ENCODE data around the gene ESRP2.

ESRP2 gene

DNA sequence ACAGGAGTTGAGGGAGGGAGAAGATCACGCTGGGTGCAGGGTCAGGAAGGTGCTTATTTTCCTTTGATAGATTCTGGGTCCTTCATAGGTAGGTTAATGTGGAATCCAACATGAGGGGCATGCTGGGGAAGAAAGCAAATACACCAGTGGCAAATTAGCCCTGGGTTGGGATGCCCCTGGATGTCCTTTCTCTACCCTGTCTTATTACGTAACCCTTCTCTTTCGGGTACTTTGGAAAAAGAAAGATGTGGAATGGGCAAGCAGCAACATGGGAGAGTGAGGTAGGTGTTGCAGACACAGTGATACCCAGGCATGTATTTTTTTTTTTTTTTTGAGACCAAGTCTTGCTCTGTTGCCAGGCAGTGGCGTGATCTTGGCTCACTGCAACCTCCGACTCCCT, 37.5 kb upstream of the ESRP2 start:
- H3K27ac ChIP-seq (ENCODE audit: extremely low read depth, low read depth, low read length) = no peak overlapping the region
- CTCF ChIA-PET = interaction anchor here (0.5 to 1.8 kb wide), 6 partner anchors 9 to 473 kb away, joined by 3 to 7 read pairs (median 4); partner anchors contain the start of gene SLC7A6
- peaks cover 4 to 34% of the 10 kb centered on the region in 2 experiments; a peak in 2 of 3 replicates for H3K36me3 ChIP-seq (ENCODE audit: control insufficient read depth in 2 of 2, insufficient read depth in 1 of 2, low read length in 2 of 2)
- H3K4me3 ChIP-seq (ENCODE audit: low read depth, low read length) = no peak overlapping the region
- TF ChIP-seq YY1 (tag by site-specific recombination; IDR thresholded peaks at IDR 0.05) (no peak), ZNF366 (tag by site-specific recombination; conservative IDR thresholded peaks at IDR 0.05) (no peak), ZNF530 (tag by site-specific recombination; IDR thresholded peaks at IDR 0.05; ENCODE audit: low read depth) (no peak), BCL11B (tag by site-specific recombination; IDR thresholded peaks at IDR 0.05; ENCODE audit: low read depth) (no peak), ZBTB17 (tag by site-specific recombination; IDR thresholded peaks at IDR 0.05) (no peak), ZFP69B (tag by site-specific recombination; IDR thresholded peaks at IDR 0.05) (no peak), GLIS1 (tag by site-specific recombination; IDR thresholded peaks at IDR 0.05) (no peak), ZNF175 (tag by site-specific recombination; IDR thresholded peaks at IDR 0.05) (no peak)
- TF ChIP-seq, protein P1, sequence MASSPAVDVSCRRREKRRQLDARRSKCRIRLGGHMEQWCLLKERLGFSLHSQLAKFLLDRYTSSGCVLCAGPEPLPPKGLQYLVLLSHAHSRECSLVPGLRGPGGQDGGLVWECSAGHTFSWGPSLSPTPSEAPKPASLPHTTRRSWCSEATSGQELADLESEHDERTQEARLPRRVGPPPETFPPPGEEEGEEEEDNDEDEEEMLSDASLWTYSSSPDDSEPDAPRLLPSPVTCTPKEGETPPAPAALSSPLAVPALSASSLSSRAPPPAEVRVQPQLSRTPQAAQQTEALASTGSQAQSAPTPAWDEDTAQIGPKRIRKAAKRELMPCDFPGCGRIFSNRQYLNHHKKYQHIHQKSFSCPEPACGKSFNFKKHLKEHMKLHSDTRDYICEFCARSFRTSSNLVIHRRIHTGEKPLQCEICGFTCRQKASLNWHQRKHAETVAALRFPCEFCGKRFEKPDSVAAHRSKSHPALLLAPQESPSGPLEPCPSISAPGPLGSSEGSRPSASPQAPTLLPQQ (tag by site-specific recombination; IDR thresholded peaks at IDR 0.05) = no peak
- POLR2A ChIA-PET = interaction anchor here (1.1 to 1.2 kb wide), 2 partner anchors 9 to 37 kb away, joined by 3 to 4 read pairs; partner anchors contain the start of genes PRMT7, SLC7A6 and SLC7A6OS
- H3K4me1 ChIP-seq (ENCODE audit: control insufficient read depth, insufficient read depth, low read length) = peaks cover 5% of the 10 kb centered on the region
- no peaks in the 10 kb centered on the region for H3K9me3 ChIP-seq (ENCODE audit: control insufficient read depth, insufficient read depth, low read depth, low read length)

DNA sequence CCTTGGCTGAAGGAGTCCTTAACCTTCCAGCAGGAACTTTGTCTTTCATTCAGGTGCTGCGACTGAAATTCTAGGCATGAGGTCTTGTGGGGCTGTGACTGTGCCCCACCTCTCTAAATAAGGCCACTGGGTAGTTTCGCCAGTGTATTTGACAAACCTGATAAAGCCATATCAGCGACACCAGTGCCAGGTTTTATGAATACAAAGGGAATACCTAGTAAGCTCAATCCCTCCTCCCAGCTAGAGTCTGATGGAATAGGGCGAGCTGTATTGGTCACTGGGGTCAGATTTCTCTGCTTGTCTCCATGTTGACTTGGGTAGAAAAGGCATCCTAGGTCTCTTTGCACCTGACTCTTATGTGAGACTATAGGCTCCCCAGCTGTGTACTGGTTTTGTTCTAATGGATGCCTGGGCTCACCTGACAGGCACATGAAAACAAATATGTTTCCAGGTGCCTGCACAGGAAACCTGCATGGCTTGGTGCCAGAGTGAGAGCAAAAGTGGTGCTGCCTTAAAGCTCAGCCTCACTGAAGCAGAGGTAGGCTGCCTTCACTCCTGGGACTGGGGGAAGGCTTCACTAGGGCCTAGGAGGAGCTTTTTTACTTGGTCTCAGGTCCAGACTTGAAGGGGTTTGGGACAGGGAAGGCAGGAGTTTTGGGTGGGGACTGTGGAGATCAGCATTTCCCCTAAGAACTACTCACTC, 36.7 kb upstream of the ESRP2 start:
- H3K36me3 ChIP-seq (ENCODE audit: control insufficient read depth in 2 of 2, insufficient read depth in 1 of 2, low read length in 2 of 2) = peaks cover 4 to 34% of the 10 kb centered on the region in 2 experiments; a peak in 2 of 3 replicates
- POLR2A ChIA-PET = interaction anchor here (1.1 to 1.2 kb wide), 2 partner anchors 9 to 38 kb away, joined by 3 to 4 read pairs; partner anchors contain the start of genes PRMT7, SLC7A6 and SLC7A6OS

More for the DNA sequence above, 36.7 kb upstream of the ESRP2 start:
- Histone ChIP-seq H3K4me3 (ENCODE audit: low read depth, low read length) (no peak overlapping the region), H3K27ac (ENCODE audit: extremely low read depth, low read depth, low read length) (no peak overlapping the region), H3K9me3 (ENCODE audit: control insufficient read depth, insufficient read depth, low read depth, low read length) (no peaks in the 10 kb centered on the region), H3K4me1 (ENCODE audit: control insufficient read depth, insufficient read depth, low read length) (peaks cover 13% of the 10 kb centered on the region)
- CTCF ChIA-PET = interaction anchor here (0.6 to 1.8 kb wide), 5 partner anchors 9 to 472 kb away, joined by 3 to 7 read pairs (median 3); partner anchors contain the start of gene SLC7A6
- TF ChIP-seq KLF7 (tag by site-specific recombination; IDR thresholded peaks at IDR 0.05; ENCODE audit: borderline replicate concordance) = no peak
- TF ChIP-seq ZNF701 (tag by site-specific recombination; IDR thresholded peaks at IDR 0.05) = no peak
- no peak for TF ChIP-seq ZNF391 (tag by site-specific recombination; IDR thresholded peaks at IDR 0.05; ENCODE audit: borderline replicate concordance, low read depth)
- TF ChIP-seq, protein P2, sequence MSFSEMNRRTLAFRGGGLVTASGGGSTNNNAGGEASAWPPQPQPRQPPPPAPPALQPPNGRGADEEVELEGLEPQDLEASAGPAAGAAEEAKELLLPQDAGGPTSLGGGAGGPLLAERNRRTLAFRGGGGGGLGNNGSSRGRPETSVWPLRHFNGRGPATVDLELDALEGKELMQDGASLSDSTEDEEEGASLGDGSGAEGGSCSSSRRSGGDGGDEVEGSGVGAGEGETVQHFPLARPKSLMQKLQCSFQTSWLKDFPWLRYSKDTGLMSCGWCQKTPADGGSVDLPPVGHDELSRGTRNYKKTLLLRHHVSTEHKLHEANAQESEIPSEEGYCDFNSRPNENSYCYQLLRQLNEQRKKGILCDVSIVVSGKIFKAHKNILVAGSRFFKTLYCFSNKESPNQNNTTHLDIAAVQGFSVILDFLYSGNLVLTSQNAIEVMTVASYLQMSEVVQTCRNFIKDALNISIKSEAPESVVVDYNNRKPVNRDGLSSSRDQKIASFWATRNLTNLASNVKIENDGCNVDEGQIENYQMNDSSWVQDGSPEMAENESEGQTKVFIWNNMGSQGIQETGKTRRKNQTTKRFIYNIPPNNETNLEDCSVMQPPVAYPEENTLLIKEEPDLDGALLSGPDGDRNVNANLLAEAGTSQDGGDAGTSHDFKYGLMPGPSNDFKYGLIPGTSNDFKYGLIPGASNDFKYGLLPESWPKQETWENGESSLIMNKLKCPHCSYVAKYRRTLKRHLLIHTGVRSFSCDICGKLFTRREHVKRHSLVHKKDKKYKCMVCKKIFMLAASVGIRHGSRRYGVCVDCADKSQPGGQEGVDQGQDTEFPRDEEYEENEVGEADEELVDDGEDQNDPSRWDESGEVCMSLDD (tag by site-specific recombination; IDR thresholded peaks at IDR 0.05) = no peak
- TF ChIP-seq ZSCAN23 (tag by site-specific recombination; IDR thresholded peaks at IDR 0.05) = no peak
- TF ChIP-seq ZNF670 (tag by site-specific recombination; IDR thresholded peaks at IDR 0.05; ENCODE audit: low read depth) = no peak
- no peak for TF ChIP-seq ZNF571 (tag by site-specific recombination; IDR thresholded peaks at IDR 0.05)
- no peak for TF ChIP-seq SCRT2 (tag by site-specific recombination; IDR thresholded peaks at IDR 0.05)
- TF ChIP-seq ZNF830 (tag by site-specific recombination; IDR thresholded peaks at IDR 0.05; ENCODE audit: low read depth) = no peak
- TF ChIP-seq GFI1B (tag by site-specific recombination; IDR thresholded peaks at IDR 0.05) = no peak
- no peak for TF ChIP-seq ZFP41 (tag by site-specific recombination; IDR thresholded peaks at IDR 0.05; ENCODE audit: borderline replicate concordance)
- no peak for TF ChIP-seq INSM2 (tag by site-specific recombination; IDR thresholded peaks at IDR 0.05)

All from HEK293 (cell line).